ENCODE measurements around the gene MFNG.

The MFNG gene

DNA sequence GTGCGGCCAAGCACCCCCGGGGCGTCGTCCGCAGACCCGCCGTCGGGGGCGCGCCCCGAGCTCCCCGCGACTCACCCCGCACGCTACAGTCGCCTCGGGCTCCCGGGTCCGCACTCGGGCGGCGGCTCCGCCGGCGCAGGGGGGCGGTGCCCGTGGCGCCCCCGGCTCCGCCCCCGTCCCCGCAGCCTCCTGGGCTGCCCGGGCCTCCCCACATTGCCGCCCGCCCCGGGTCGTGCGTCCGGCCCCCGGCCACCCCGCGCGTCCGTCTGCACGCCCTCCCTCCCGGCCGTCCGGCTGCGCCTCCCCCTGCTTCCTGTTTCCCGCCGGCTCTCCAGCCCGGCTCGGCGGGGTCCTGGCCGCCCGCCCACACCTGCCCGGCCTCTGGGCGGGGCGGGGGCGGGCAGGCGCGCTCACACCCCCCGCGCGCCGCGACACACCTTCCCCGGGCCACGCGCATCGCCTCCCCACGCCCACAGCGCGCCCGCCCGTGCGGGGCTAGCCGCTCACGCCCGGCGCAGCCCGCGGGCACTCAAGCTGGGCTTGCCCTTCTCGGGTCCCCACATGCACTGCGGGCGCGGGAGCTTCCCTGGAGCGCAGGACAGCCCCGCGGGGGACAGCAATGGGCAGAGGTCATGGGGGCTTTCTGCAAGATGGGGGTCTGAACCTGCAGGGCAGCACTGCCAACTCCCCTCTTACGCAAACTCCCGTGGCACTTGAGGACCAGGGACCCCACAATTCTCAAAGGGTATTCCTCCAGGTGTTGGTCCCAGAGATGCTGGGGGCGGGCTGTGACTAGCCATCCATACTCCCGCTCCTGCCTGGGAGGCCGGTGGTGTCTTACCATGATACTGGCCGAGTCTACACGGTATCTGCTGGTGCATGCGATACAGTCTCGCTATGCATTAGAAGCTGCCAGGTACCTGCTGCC, 33.3 kb upstream of the MFNG start, which contains the start of gene CARD10:
Gene CARD10, minus strand, starts transcription at position 148 of the 928 bp plus-strand sequence. CDS start 215 bp downstream, outside the sequence.
- peak within 1 kb of the TSS; percentile 46 for H3K4me3 ChIP-seq (ENCODE audit: low read length)
- TF ChIP-seq CTCF (conservative IDR thresholded peaks at IDR 0.05; ENCODE audit: low read depth, low read length): no peak
- DNase-seq (ENCODE audit: low read depth): no peak

- no peak for DNase-seq (ENCODE audit: low read depth)
- no peak for TF ChIP-seq CTCF (conservative IDR thresholded peaks at IDR 0.05; ENCODE audit: low read depth, low read length)
- peak overlapping the region; percentile 46 for H3K4me3 ChIP-seq (ENCODE audit: low read length)
These were observed 32.5 kb upstream of the MFNG start for GRCh38 chr22:37518509-37519267.

GRCh38 chr22:37517826-37518450, 31.8 kb upstream of the MFNG start:
- DNase-seq (ENCODE audit: low read depth): no peak
- no peak for TF ChIP-seq CTCF (conservative IDR thresholded peaks at IDR 0.05; ENCODE audit: low read depth, low read length)
- H3K4me3 ChIP-seq (ENCODE audit: low read length): no peak overlapping the region

GRCh38 chr22:37516456-37516855, 30.3 kb upstream of the MFNG start:
- TF ChIP-seq CTCF (conservative IDR thresholded peaks at IDR 0.05; ENCODE audit: low read depth, low read length): no peak
- H3K4me3 ChIP-seq (ENCODE audit: low read length): no peak overlapping the region

GRCh38 chr22:37515901-37516300, 29.7 kb upstream of the MFNG start:
- no peak for TF ChIP-seq CTCF (conservative IDR thresholded peaks at IDR 0.05; ENCODE audit: low read depth, low read length)
- DNase-seq (ENCODE audit: low read depth): no peak
- no peak overlapping the region for H3K4me3 ChIP-seq (ENCODE audit: low read length)

More at GRCh38 chr22:37516456-37516855, 30.3 kb upstream of the MFNG start:
- DNase-seq (ENCODE audit: low read depth): no peak

- H3K4me3 ChIP-seq (ENCODE audit: low read length): no peak overlapping the region
- TF ChIP-seq CTCF (conservative IDR thresholded peaks at IDR 0.05; ENCODE audit: low read depth, low read length): no peak
- DNase-seq (ENCODE audit: low read depth): peak; percentile 79
These were observed 28.4 kb upstream of the MFNG start for GRCh38 chr22:37514526-37515051.

Measured in retinal pigment epithelial cell (primary cell).